HG03280 (cell line): ENCODE results near the gene STK11.
"Not testable (repeated sequence)": the region's sequence is repeated elsewhere in the genome, so short reads cannot be mapped to it uniquely, and the experiment has no call there.

Source experiments
- ATAC-seq: cut with Tn5 transposase; IDR thresholded peaks from one replicate; pipeline ENCODE4 v1.9.1; 2021; ENCODE audit warnings: mild to moderate bottlenecking, moderate library complexity; ENCODE audit not compliant: unreplicated experiment

The STK11 gene

GRCh38 chr19:1168572-1169410 lies 36.8 kb upstream of the STK11 start:
- no peak for ATAC-seq

- no peak for ATAC-seq
These were observed 36.2 kb upstream of the STK11 start for GRCh38 chr19:1169411-1169791.

- ATAC-seq = peak; percentile 49
These were observed 35.4 kb upstream of the STK11 start for GRCh38 chr19:1169921-1170885.

- no peak for ATAC-seq
These were observed 34.4 kb upstream of the STK11 start for GRCh38 chr19:1170938-1171754.

GRCh38 chr19:1171755-1172352 lies 33.7 kb upstream of the STK11 start:
- no peak for ATAC-seq

GRCh38 chr19:1172353-1173158 lies 33.0 kb upstream of the STK11 start:
- ATAC-seq = no peak

GRCh38 chr19:1173159-1173844 lies 32.3 kb upstream of the STK11 start:
- no peak for ATAC-seq

- peak; percentile 45 for ATAC-seq
These were observed 31.5 kb upstream of the STK11 start, which contains the start of gene SBNO2 for GRCh38 chr19:1173845-1174809. TSS of gene SBNO2 (minus strand) at chr19:1174268. CDS start at chr19:1154276, 19,992 bp downstream.

GRCh38 chr19:1177322-1178114 lies 28.1 kb upstream of the STK11 start:
- no peak for ATAC-seq

- ATAC-seq = no peak
These were observed 24.0 kb upstream of the STK11 start for GRCh38 chr19:1181606-1182005.

- ATAC-seq = no peak
These were observed 23.5 kb upstream of the STK11 start for GRCh38 chr19:1182068-1182467.

GRCh38 chr19:1182727-1183126 lies 22.9 kb upstream of the STK11 start:
- ATAC-seq = no peak

GRCh38 chr19:1183543-1184172 lies 21.9 kb upstream of the STK11 start:
- ATAC-seq = no peak

- ATAC-seq = no peak
These were observed 16.2 kb upstream of the STK11 start for GRCh38 chr19:1189419-1189818.

- no peak for ATAC-seq
These were observed 6.0 kb upstream of the STK11 start for GRCh38 chr19:1199531-1199930.

- ATAC-seq = not testable (repeated sequence)
These were observed 5.0 kb upstream of the STK11 start for GRCh38 chr19:1200614-1201013.
